GM06990 (cell line): Measurements from ENCODE around the gene CCDC92.

Experiments
- DNase-seq: peaks from one replicate; pipeline ENCODE4 v3.0.0-alpha.2; 2011; ENCODE audit not compliant: insufficient read length; ENCODE audit errors: extremely low read depth
- H3K27me3 ChIP-seq: replicated peaks from 2 replicates; pipeline ENCODE4 v1.6.0; 2011; ENCODE audit warnings: low read length; ENCODE audit not compliant: control insufficient read depth, insufficient read depth
- H3K36me3 ChIP-seq: 2 replicates; pipeline ENCODE4 v1.5.1; 2011; ENCODE audit warnings: low read length; ENCODE audit not compliant: control insufficient read depth, insufficient read depth
- H3K4me3 ChIP-seq: replicated peaks from 2 replicates; pipeline ENCODE4 v1.5.1; 2011; ENCODE audit warnings: low read depth, mild to moderate bottlenecking, control low read depth, low read length
- CTCF ChIP-seq: IDR thresholded peaks from 2 replicates; pipeline ENCODE4 v1.5.1; 2011; ENCODE audit warnings: low read length, control low read depth, mild to moderate bottlenecking, inconsistent platforms; ENCODE audit not compliant: insufficient read depth, poor library complexity, severe bottlenecking

Gene CCDC92

DNA sequence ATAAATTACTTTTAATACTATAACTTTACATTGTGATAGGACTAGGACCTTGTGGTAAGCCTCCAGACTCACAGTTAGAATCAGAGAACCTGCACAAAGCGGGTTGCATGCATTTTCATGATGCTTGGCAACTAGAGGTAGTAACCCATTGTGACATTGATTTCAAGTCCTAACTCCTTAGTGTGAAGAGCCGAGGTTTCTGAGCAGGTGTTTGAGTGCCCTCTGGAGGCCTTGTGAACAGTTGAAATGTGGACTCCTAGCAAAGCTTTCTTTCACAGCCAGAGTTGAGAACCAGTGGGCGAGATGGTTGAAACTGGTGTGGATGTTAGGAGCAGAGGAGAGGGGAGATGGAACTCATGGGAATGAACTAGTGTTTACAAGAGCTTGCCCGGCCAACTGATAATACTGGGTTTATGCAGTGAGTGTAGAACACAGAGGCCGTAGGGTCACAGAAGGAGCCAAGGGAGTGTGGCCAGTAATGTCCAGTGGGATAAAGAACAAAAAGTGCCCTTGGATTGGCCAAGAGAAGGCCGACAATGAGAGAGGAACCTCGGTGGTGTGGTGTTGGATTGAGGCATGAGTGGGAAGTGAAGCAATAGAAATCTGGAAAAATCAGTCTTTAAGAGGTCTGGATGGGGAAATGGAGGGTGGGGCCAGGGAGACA is 11.3 kb upstream of the CCDC92 start:
- Histone ChIP-seq H3K4me3 (no peak overlapping the region), H3K36me3 (peaks cover 5% of the 10 kb centered on the region), H3K27me3 (no peaks in the 10 kb centered on the region)
- DNase-seq, result no peak
- TF ChIP-seq CTCF, result peak; percentile 64

DNA sequence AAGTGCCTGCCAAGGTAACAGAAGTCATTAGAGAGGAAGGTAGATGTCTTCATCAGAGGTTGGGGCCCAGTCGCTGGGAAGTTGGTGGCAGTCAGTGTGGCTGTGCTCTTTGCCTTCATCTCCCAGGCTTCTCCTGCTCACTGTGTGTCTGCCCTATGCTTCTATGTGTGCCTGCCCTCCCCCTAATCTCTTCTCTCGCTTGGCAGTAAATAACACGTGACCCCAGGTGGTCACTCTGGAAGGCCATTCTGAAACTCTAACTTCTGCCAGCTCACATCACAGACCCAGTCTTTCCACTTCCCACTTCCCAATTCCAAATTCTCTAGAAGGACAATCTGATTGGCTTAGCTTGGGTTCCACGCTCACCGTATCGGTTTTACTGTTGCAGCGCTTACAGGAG is 9.6 kb upstream of the CCDC92 start:
- Histone ChIP-seq H3K27me3 (no peaks in the 10 kb centered on the region), H3K36me3 (no peaks in the 10 kb centered on the region), H3K4me3 (no peak overlapping the region)
- TF ChIP-seq CTCF, result no peak
- DNase-seq, result no peak

DNA sequence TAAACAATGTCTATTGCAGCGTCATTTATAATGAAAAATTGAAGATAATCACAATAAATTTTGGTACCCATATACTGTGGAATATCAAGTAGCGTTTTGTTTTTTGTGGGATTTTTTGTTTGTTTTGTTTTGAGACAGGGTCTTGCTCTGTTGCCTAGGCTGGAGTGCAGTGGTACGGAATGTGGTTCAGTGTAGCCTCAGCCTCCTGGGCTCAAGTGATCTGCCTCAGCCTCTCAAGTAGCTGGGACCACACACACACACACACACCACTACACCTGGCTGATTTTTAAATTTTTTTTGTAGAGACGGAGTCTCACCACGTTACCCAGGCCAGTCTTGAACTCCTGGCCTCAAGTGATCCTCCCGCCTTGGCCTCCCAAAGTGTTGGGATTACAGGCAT is 6.9 kb upstream of the CCDC92 start:
- Histone ChIP-seq H3K4me3 (no peak overlapping the region), H3K36me3 (no peaks in the 10 kb centered on the region; the same call in 1 of the 2 replicates), H3K27me3 (no peaks in the 10 kb centered on the region)
- TF ChIP-seq CTCF, result no peak
- DNase-seq, result no peak

DNA sequence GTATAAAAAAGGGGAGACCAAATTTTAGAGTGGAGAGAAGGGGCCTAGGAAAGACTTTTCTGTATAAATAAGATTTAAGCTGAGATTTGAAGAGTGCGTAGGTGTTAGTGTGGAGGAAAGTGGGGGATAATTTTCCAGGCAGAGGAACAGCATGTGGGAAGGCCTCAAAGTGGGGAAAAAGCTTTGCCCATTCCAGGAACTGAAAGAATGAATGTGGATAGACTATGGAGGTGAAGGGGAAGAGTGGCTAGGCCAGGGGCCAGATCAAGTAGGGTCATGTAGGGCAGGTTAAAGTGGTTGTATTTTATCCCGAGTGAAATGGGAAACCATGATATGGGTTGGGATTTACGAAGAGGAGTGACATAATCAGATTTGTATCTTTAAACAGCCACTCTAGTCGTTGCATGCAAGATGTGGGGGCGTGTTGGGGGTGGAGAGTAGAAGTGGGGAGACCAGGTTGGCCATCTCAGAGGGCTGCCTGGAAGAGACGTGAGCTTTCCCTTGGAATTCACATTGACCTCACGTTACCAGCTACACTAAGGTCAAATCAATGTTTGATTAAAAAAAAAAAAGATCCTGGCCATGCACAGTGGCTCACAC is 3.7 kb upstream of the CCDC92 start:
- Histone ChIP-seq H3K27me3 (no peaks in the 10 kb centered on the region), H3K36me3 (no peaks in the 10 kb centered on the region; the same call in 1 of the 2 replicates), H3K4me3 (no peak overlapping the region)
- DNase-seq, result no peak
- TF ChIP-seq CTCF, result no peak

DNA sequence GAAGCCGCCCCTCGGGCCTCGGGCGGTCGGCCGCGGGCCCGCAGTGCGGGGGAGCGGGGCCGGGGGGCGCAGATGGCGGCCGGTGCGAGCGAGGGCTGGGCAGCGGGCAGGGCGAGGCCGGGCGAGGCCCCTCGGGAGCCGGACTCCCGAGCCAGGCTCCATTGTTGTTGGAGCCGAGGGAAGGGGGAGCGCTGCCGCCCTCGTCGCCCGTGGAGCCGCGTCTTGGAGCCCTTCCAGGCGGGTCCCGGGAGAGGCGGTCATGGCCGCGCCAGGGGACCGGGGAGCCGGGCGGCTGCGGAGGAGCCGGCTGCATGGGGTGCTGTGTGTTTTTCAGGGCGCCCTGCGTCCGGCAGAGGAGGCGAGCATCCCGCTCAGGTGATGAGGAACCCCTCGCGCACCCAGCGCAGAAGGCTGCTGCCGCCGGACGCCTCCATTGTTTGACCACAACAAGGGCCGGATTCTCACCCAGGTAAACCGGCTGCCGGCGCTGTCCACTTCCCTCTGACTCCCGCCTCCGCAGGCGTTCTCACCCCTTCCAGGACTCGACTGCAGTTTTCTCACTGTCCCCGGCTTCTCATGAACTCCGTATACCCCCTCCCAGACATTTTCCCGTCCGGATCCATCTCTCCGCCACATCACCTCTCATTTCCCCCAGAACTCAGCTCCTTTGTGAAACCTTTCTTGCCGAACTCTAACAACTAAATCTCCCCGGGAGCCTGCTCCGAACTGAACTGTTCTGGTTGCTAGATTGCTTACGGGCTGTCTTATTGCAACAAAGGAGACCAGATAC is 1.1 kb upstream of the CCDC92 start:
- TF ChIP-seq CTCF, result no peak
- Histone ChIP-seq H3K36me3 (no peaks in the 10 kb centered on the region; the same call in 1 of the 2 replicates), H3K27me3 (no peaks in the 10 kb centered on the region), H3K4me3 (peak overlapping the region; percentile 76)
- peak; percentile 56 for DNase-seq
